ENCODE data around the gene PRDM16.

Gene PRDM16

DNA sequence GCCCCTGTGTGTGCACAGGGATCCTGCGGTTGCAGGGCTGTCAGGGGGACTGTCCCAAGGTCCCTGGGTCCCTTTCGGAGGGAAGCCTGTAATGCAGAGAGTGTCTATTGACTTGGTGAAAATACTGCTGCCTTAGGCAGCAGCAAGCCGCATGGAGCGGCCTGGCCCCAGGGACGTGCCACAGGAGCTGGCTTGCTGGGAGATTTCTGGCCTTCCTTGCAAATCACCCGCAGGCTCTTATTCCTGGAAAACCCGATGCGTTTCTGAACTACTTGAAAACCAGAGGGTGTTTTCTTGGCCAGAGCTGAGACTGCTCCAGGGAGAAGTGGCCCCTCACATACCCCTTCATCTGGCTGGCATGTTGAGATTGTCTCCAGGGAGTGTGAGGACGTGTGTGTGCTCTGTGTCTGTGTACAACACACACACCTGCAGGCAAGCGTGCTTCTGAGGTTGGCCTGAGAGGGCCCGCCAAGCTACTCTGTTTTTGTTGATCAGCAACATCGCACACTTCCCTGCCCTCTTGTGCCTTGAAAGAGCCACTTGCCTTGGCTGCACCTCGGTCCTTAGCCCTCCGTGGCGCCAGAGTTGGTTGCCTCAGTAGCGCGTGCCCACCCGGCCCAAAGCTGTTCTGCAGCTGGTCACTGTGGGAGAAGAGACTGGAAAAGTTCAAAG is 10.5 kb downstream of the PRDM16 start (continued):
- no peak for TF ChIP-seq RARB (CRISPR knock-in tag; IDR thresholded peaks at IDR 0.05)
- TF ChIP-seq ZNF70 (CRISPR knock-in tag; IDR thresholded peaks at IDR 0.05) = no peak
- no peak for TF ChIP-seq ZNF565 (CRISPR knock-in tag; conservative IDR thresholded peaks at IDR 0.05; ENCODE audit: low read depth)
- no peak for TF ChIP-seq ZC3H10 (CRISPR knock-in tag; IDR thresholded peaks at IDR 0.05)

DNA sequence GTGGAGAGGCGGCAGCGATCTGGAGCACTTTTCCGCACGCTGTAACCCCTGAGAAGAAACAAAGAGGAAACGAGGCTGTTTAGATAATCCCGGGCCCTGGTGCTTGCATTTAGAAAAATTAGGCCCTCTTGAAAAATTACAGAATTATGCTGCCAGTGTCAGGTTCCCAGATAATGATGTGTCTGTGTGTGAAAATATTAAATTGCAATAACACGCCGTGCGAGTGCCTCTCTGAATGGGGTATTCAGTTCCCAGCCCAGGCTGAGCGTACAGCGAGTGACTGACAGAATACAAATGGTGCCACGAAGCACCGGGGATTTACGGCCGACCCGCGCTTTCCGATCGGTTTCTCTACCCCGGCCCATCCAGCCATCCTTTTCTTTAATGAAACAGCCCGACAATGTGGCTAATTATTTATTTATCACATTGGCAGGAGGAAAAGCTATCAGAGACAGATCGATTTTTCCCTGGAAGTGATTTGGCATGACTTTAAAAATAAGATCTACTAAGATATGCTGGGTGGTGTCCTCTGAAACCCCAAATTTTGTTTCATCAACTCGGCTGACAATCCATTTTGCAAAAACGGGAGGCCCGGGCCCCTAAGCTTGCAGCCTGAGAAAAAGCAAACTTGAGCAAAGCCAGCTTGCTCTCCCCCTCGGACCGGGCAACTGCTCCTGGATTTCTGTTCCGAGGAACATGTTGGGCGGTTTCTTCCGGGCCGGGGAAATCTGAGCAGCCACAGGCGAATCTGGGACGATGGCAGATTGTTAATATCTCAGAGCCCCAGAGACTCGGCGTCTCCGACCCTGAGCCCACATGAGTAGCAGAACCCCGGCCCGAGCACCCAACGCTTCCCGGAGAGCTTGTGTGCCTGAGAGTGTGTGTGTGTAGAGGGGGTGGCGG is 11.3 kb downstream of the PRDM16 start:
- no peak for ATAC-seq
- TF ChIP-seq, protein P1, sequence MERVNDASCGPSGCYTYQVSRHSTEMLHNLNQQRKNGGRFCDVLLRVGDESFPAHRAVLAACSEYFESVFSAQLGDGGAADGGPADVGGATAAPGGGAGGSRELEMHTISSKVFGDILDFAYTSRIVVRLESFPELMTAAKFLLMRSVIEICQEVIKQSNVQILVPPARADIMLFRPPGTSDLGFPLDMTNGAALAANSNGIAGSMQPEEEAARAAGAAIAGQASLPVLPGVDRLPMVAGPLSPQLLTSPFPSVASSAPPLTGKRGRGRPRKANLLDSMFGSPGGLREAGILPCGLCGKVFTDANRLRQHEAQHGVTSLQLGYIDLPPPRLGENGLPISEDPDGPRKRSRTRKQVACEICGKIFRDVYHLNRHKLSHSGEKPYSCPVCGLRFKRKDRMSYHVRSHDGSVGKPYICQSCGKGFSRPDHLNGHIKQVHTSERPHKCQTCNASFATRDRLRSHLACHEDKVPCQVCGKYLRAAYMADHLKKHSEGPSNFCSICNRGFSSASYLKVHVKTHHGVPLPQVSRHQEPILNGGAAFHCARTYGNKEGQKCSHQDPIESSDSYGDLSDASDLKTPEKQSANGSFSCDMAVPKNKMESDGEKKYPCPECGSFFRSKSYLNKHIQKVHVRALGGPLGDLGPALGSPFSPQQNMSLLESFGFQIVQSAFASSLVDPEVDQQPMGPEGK (CRISPR knock-in tag; IDR thresholded peaks at IDR 0.05; ENCODE audit: borderline replicate concordance) = no peak
- TF ChIP-seq OSR1 (CRISPR knock-in tag; IDR thresholded peaks at IDR 0.05) (no peak), ISL1 (CRISPR knock-in tag; IDR thresholded peaks at IDR 0.05) (no peak), CSDC2 (CRISPR knock-in tag; IDR thresholded peaks at IDR 0.05) (no peak), GLIS3 (CRISPR knock-in tag; IDR thresholded peaks at IDR 0.05) (no peak), TOX (CRISPR knock-in tag; IDR thresholded peaks at IDR 0.05; ENCODE audit: borderline replicate concordance) (no peak), ZFP3 (CRISPR knock-in tag; IDR thresholded peaks at IDR 0.05) (no peak), ZC3H10 (CRISPR knock-in tag; IDR thresholded peaks at IDR 0.05) (no peak), SNAI2 (CRISPR knock-in tag; IDR thresholded peaks at IDR 0.05) (no peak), ZNF565 (CRISPR knock-in tag; conservative IDR thresholded peaks at IDR 0.05; ENCODE audit: low read depth) (no peak)
- TF ChIP-seq, protein P2, sequence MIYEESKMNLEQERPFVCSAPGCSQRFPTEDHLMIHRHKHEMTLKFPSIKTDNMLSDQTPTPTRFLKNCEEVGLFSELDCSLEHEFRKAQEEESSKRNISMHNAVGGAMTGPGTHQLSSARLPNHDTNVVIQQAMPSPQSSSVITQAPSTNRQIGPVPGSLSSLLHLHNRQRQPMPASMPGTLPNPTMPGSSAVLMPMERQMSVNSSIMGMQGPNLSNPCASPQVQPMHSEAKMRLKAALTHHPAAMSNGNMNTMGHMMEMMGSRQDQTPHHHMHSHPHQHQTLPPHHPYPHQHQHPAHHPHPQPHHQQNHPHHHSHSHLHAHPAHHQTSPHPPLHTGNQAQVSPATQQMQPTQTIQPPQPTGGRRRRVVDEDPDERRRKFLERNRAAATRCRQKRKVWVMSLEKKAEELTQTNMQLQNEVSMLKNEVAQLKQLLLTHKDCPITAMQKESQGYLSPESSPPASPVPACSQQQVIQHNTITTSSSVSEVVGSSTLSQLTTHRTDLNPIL (CRISPR knock-in tag; IDR thresholded peaks at IDR 0.05; ENCODE audit: low read depth) = no peak

DNA sequence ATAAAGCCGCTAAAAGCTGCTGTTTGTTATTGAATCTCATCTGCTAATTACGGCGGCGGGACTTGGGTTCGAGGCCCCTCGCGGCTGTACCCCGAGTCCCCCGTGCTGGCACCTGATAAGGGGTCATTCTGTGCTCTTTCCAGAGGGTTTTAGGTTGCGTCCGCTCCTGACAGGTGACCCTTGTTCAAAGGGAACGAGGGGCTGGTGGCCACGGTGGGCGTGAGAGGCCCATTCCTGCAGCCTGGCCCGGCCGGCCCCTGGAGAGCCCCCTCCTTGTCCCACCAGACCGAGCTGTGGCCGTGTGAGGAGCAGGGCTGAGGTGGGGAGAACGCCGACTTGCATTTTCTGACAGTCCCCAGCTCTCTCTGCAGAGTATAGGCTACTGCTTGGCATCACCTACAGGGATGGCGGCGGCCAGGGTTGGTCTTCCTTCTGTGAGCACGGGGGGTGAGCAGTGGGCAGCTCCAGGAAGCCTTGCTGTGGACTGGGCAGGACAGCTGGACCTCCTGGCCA is 12.2 kb downstream of the PRDM16 start:
- no peak for ATAC-seq
- TF ChIP-seq ARNTL (CRISPR knock-in tag; IDR thresholded peaks at IDR 0.05; ENCODE audit: borderline replicate concordance, low read depth) (no peak), ZNF70 (CRISPR knock-in tag; IDR thresholded peaks at IDR 0.05) (no peak), PPARA (CRISPR knock-in tag; IDR thresholded peaks at IDR 0.05; ENCODE audit: borderline replicate concordance) (no peak), ZNF8 (CRISPR knock-in tag; IDR thresholded peaks at IDR 0.05) (no peak), SNAI2 (CRISPR knock-in tag; IDR thresholded peaks at IDR 0.05) (no peak), ZNF565 (CRISPR knock-in tag; conservative IDR thresholded peaks at IDR 0.05; ENCODE audit: low read depth) (no peak), ZFP30 (CRISPR knock-in tag; IDR thresholded peaks at IDR 0.05) (no peak), OSR1 (CRISPR knock-in tag; IDR thresholded peaks at IDR 0.05) (no peak), ESRRG (CRISPR knock-in tag; IDR thresholded peaks at IDR 0.05) (no peak), ISL1 (CRISPR knock-in tag; IDR thresholded peaks at IDR 0.05) (no peak), BACH2 (CRISPR knock-in tag; IDR thresholded peaks at IDR 0.05; ENCODE audit: borderline replicate concordance) (no peak), TCF4 (CRISPR knock-in tag; IDR thresholded peaks at IDR 0.05; ENCODE audit: borderline replicate concordance) (no peak)
- TF ChIP-seq, protein P3, sequence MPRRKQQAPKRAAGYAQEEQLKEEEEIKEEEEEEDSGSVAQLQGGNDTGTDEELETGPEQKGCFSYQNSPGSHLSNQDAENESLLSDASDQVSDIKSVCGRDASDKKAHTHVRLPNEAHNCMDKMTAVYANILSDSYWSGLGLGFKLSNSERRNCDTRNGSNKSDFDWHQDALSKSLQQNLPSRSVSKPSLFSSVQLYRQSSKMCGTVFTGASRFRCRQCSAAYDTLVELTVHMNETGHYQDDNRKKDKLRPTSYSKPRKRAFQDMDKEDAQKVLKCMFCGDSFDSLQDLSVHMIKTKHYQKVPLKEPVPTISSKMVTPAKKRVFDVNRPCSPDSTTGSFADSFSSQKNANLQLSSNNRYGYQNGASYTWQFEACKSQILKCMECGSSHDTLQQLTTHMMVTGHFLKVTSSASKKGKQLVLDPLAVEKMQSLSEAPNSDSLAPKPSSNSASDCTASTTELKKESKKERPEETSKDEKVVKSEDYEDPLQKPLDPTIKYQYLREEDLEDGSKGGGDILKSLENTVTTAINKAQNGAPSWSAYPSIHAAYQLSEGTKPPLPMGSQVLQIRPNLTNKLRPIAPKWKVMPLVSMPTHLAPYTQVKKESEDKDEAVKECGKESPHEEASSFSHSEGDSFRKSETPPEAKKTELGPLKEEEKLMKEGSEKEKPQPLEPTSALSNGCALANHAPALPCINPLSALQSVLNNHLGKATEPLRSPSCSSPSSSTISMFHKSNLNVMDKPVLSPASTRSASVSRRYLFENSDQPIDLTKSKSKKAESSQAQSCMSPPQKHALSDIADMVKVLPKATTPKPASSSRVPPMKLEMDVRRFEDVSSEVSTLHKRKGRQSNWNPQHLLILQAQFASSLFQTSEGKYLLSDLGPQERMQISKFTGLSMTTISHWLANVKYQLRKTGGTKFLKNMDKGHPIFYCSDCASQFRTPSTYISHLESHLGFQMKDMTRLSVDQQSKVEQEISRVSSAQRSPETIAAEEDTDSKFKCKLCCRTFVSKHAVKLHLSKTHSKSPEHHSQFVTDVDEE (CRISPR knock-in tag; IDR thresholded peaks at IDR 0.05) = no peak
- TF ChIP-seq, protein P4, sequence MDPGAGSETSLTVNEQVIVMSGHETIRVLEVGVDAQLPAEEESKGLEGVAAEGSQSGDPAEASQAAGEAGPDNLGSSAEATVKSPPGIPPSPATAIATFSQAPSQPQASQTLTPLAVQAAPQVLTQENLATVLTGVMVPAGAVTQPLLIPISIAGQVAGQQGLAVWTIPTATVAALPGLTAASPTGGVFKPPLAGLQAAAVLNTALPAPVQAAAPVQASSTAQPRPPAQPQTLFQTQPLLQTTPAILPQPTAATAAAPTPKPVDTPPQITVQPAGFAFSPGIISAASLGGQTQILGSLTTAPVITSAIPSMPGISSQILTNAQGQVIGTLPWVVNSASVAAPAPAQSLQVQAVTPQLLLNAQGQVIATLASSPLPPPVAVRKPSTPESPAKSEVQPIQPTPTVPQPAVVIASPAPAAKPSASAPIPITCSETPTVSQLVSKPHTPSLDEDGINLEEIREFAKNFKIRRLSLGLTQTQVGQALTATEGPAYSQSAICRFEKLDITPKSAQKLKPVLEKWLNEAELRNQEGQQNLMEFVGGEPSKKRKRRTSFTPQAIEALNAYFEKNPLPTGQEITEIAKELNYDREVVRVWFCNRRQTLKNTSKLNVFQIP (CRISPR knock-in tag; IDR thresholded peaks at IDR 0.05; ENCODE audit: borderline replicate concordance, low read depth) = no peak
- TF ChIP-seq, protein P1 (CRISPR knock-in tag; IDR thresholded peaks at IDR 0.05; ENCODE audit: borderline replicate concordance) = no peak
